Measurements from ENCODE around the gene ANO6.

The ANO6 gene

DNA sequence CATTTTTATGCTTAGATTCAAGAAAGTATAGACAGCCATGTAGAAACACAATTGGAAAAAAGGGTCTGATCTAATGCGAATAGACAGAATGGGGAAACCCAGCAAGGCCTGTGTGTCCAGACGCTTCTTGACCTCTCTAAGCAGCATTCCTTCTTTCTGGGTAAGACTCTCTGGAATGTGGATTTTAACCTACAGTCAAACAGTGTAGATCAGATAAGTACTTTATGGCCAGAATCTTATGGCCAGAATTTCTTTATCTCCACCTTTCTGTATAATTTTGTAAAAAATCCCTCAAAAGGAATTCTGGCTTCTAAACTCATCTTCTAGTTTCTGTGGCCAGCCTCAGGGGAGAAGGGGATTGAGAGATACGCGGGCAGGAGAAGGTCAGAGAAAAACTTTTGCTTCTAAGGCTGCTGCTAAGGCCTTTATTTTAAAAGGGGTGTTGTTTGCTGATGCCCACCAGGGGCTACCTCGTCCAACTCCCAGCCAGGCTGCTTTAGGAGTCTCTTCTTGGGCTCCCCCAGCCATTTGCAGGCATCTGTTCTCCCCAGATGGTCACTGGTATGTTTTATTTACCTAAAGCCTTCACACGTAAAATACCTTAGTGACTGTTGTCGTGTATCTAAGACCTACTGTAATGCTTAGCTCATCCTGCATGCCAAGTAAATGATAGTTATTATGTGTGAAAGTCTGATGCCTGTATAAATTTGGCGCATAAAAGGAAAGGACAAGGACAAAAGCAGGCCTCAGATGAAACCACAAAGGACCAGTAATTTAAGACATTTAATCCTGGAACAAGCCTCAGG is 68.4 kb downstream of the ANO6 start:
- Histone ChIP-seq H3K4me3 (ENCODE audit: insufficient read length, low read depth) (no peak overlapping the region), H3K4me1 (ENCODE audit: insufficient read depth, insufficient read length) (peaks cover 2% of the 10 kb centered on the region), H3K9ac (ENCODE audit: insufficient read length, low read depth) (no peak overlapping the region), H3K27me3 (ENCODE audit: insufficient read depth, insufficient read length) (no peaks in the 10 kb centered on the region), H3K36me3 (ENCODE audit: insufficient read depth, insufficient read length, low read length) (peaks cover 33% of the 10 kb centered on the region), H3K9me3 (ENCODE audit: insufficient read depth, low read length) (0 out of 2 replicates have a peak, but pooled peaks cover 5% of the 10 kb centered on the region)
- TF ChIP-seq YY1 (IDR thresholded peaks at IDR 0.05; ENCODE audit: insufficient read depth, insufficient read length) (no peak), ZNF274 (IDR thresholded peaks at IDR 0.05; ENCODE audit: low read depth, low read length) (no peak), SUZ12 (IDR thresholded peaks at IDR 0.05; ENCODE audit: extremely low read depth, insufficient read depth, insufficient read length) (no peak)
- no peak for DNase-seq (ENCODE audit: low read depth, low spot score)

DNA sequence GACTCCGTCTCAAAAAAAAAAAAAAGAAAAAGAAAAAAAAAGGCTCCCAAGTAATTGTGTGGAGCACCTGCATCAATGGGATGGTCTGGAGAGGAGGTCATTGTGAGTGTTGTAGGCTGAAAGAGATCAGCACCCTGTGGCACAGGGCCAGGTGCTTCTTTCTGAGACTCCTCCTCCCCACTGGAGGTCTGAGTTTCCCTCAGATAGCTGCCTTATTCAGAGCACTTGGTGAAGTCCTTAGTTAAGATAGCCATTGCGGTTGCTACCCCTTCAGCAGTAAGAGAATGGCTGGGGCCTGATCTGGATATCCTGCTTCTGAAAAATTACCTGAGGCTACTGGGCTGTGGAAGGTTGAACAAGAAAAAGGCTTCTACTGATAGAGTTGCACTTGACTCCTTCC is 69.8 kb downstream of the ANO6 start:
- TF ChIP-seq YY1 (IDR thresholded peaks at IDR 0.05; ENCODE audit: insufficient read depth, insufficient read length), result no peak
- no peak for TF ChIP-seq ZNF274 (IDR thresholded peaks at IDR 0.05; ENCODE audit: low read depth, low read length)
- TF ChIP-seq SUZ12 (IDR thresholded peaks at IDR 0.05; ENCODE audit: extremely low read depth, insufficient read depth, insufficient read length), result no peak
- Histone ChIP-seq H3K36me3 (ENCODE audit: insufficient read depth, insufficient read length, low read length) (peaks cover 24% of the 10 kb centered on the region), H3K4me3 (ENCODE audit: insufficient read length, low read depth) (no peak overlapping the region), H3K4me1 (ENCODE audit: insufficient read depth, insufficient read length) (peaks cover 2% of the 10 kb centered on the region), H3K27me3 (ENCODE audit: insufficient read depth, insufficient read length) (no peaks in the 10 kb centered on the region), H3K9me3 (ENCODE audit: insufficient read depth, low read length) (0 out of 2 replicates have a peak, but pooled peaks cover 5% of the 10 kb centered on the region), H3K9ac (ENCODE audit: insufficient read length, low read depth) (no peak overlapping the region)
- DNase-seq (ENCODE audit: low read depth, low spot score), result no peak

DNA sequence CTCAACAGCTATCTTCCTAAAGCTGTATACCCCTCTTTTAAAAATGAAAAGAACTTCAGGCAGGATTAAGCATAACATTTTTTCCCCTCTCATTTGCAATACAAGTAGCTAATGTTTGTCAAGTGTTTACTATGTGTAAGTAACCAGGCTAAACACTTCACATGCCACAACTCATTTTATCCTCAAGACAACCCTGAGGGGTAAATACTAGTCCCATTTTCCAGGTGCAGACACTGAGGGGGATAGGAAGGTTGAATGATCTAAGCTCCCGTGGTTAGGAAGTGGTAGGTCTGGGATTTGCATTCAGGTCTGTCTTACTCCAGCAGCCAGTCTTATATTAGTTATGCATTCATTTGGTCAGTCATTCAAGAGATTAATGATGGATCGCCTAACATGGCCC is 70.7 kb downstream of the ANO6 start:
- no peak for TF ChIP-seq YY1 (IDR thresholded peaks at IDR 0.05; ENCODE audit: insufficient read depth, insufficient read length)
- no peak for TF ChIP-seq ZNF274 (IDR thresholded peaks at IDR 0.05; ENCODE audit: low read depth, low read length)
- no peak for TF ChIP-seq SUZ12 (IDR thresholded peaks at IDR 0.05; ENCODE audit: extremely low read depth, insufficient read depth, insufficient read length)
- no peak for DNase-seq (ENCODE audit: low read depth, low spot score)
- Histone ChIP-seq H3K9ac (ENCODE audit: insufficient read length, low read depth) (no peak overlapping the region), H3K9me3 (ENCODE audit: insufficient read depth, low read length) (no peaks in the 10 kb centered on the region), H3K4me1 (ENCODE audit: insufficient read depth, insufficient read length) (peaks cover 2% of the 10 kb centered on the region), H3K36me3 (ENCODE audit: insufficient read depth, insufficient read length, low read length) (peaks cover 25% of the 10 kb centered on the region), H3K4me3 (ENCODE audit: insufficient read length, low read depth) (no peak overlapping the region), H3K27me3 (ENCODE audit: insufficient read depth, insufficient read length) (no peaks in the 10 kb centered on the region)

DNA sequence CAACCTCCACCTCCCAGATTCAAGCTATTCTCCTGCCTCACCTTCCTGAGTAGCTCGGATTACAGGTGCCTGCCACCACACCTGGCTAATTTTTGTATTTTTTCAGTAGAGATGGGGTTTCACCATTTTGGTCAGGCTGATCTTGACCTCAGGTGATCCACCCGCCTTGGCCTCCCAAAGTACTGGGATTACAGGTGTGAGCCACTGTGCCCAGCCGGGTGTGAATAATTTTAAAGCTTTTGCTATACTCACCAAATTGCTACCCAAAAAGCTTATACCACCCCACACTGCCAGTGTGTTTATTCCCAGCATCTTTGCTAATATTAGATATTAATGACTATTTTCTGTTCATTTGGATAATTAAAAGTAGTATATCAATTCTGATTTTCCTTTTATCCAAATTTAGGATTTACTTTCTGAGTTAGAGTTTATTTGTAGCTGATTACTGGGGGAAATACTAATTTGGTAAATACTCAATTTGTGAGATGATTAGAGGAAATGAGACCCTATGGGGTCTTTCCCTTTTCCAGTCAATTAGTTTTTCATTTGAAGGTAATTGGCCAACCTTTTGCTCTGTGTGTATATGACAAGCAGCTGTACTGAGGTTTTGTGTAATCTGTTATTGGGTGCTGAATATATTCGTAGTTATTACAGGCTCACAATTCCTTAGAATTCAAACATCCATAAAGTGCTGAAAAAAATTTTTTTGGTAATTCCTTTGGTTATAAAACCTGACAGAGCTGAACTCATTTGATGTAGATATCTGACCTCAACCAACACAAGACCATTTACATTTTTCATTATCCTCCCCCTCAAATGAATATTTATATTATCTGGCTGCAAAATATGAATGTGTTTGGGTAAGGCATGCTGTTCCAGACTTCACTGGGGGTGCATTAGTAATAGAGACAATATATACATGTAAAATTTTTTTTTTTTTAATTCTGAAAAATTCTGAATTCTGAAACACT is 73.6 kb downstream of the ANO6 start:
- H3K36me3 ChIP-seq (ENCODE audit: insufficient read depth, insufficient read length, low read length), result peaks cover 14% of the 10 kb centered on the region
- H3K9me3 ChIP-seq (ENCODE audit: insufficient read depth, low read length), result no peaks in the 10 kb centered on the region
- H3K9ac ChIP-seq (ENCODE audit: insufficient read length, low read depth), result no peak overlapping the region
- H3K27me3 ChIP-seq (ENCODE audit: insufficient read depth, insufficient read length), result no peaks in the 10 kb centered on the region
- H3K4me1 ChIP-seq (ENCODE audit: insufficient read depth, insufficient read length), result peaks cover 2% of the 10 kb centered on the region
- TF ChIP-seq YY1 (IDR thresholded peaks at IDR 0.05; ENCODE audit: insufficient read depth, insufficient read length) (no peak), ZNF274 (IDR thresholded peaks at IDR 0.05; ENCODE audit: low read depth, low read length) (no peak), SUZ12 (IDR thresholded peaks at IDR 0.05; ENCODE audit: extremely low read depth, insufficient read depth, insufficient read length) (no peak)
- H3K4me3 ChIP-seq (ENCODE audit: insufficient read length, low read depth), result no peak overlapping the region
- no peak for DNase-seq (ENCODE audit: low read depth, low spot score)

DNA sequence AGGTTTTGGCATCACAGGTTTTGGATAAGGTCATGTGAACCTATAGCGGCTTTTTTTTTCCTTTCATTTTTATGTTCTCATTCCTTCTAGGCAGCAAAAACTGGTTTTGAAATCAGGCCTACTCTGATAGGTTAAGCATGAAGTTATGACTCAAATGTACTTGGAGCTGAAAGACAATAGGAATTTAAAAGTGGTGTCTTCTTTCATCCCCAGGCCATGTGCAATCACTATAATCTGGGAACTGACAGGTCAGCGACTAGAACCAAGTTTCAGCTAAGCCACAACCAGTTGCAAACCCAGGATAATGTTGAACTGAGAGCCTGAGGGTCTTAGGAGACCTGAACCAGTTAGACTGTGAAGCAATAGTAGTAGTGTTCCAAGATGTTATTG is 74.3 kb downstream of the ANO6 start:
- TF ChIP-seq SUZ12 (IDR thresholded peaks at IDR 0.05; ENCODE audit: extremely low read depth, insufficient read depth, insufficient read length), result no peak
- TF ChIP-seq ZNF274 (IDR thresholded peaks at IDR 0.05; ENCODE audit: low read depth, low read length), result no peak
- TF ChIP-seq YY1 (IDR thresholded peaks at IDR 0.05; ENCODE audit: insufficient read depth, insufficient read length), result no peak
- Histone ChIP-seq H3K9ac (ENCODE audit: insufficient read length, low read depth) (no peak overlapping the region), H3K4me3 (ENCODE audit: insufficient read length, low read depth) (no peak overlapping the region), H3K9me3 (ENCODE audit: insufficient read depth, low read length) (no peaks in the 10 kb centered on the region), H3K36me3 (ENCODE audit: insufficient read depth, insufficient read length, low read length) (peaks cover 14% of the 10 kb centered on the region), H3K27me3 (ENCODE audit: insufficient read depth, insufficient read length) (no peaks in the 10 kb centered on the region), H3K4me1 (ENCODE audit: insufficient read depth, insufficient read length) (no peaks in the 10 kb centered on the region)
- DNase-seq (ENCODE audit: low read depth, low spot score), result no peak

DNA sequence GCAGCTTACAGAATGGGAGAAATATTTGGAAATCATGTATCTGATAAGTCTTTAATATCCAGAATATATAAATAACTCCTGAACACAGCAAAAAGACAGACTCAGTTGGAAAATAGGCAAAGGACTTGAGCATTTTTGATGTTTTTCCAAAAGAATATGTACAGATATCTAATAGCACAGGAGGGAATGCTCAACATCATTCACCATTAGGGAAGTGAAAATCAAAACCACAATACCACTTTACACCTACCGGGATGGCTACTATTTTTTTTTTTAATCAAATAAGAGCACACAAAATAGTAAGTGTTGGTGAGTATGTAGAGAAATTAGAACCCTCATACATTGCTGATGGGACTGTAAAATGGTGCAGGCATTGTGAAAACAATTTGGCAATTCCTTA is 75.6 kb downstream of the ANO6 start:
- H3K27me3 ChIP-seq (ENCODE audit: insufficient read depth, insufficient read length), result no peaks in the 10 kb centered on the region
- TF ChIP-seq ZNF274 (IDR thresholded peaks at IDR 0.05; ENCODE audit: low read depth, low read length) (no peak), SUZ12 (IDR thresholded peaks at IDR 0.05; ENCODE audit: extremely low read depth, insufficient read depth, insufficient read length) (no peak)

More for the DNA sequence above, 75.6 kb downstream of the ANO6 start:
- no peaks in the 10 kb centered on the region for H3K4me1 ChIP-seq (ENCODE audit: insufficient read depth, insufficient read length)
- no peak overlapping the region for H3K4me3 ChIP-seq (ENCODE audit: insufficient read length, low read depth)
- H3K36me3 ChIP-seq (ENCODE audit: insufficient read depth, insufficient read length, low read length), result peaks cover 14% of the 10 kb centered on the region
- H3K9ac ChIP-seq (ENCODE audit: insufficient read length, low read depth), result no peak overlapping the region
- H3K9me3 ChIP-seq (ENCODE audit: insufficient read depth, low read length), result no peaks in the 10 kb centered on the region
- no peak for DNase-seq (ENCODE audit: low read depth, low spot score)
